Measurements from ENCODE around the gene SDHC.
A peak's percentile ranks its signal among the peaks of the same experiment; 100 is the strongest.

Gene SDHC, protein sequence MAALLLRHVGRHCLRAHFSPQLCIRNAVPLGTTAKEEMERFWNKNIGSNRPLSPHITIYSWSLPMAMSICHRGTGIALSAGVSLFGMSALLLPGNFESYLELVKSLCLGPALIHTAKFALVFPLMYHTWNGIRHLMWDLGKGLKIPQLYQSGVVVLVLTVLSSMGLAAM

DNA sequence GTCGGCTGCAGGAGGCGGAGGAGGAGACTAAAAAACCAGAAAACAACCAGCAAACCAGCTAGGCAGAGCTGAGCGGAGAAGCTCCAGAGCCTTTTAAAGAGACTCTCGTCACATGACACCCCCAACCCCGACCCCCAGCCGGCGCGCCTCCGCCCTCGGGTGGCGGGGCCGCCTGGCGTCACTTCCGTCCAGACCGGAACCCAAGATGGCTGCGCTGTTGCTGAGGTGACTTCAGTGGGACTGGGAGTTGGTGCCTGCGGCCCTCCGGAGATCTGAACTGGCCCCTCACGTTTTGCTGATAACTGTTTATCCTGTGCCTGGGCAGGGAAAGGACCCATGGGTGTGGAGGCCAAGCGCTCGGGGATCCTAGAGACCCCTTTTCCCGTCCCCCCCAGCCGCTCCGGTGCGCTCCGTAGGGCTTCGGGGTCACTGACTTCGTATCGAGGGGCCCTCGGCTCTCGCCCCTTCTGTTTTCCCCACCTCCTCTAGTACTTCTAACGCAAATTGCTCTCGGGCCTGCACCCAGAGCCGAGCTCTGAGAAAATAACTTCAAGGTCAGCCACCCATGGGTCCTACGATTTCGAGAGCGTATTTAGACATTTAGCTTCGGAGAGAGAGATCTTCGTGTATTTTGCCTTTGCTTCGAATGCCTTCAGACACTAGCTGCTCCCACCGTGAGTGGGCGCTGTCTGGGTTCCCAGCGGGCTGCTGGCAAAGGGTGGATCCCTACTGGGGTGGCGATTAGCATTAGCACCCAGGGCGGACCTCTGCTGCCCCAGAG, at the start of gene SDHC:
Gene SDHC (plus strand): TSS at position 181 of the 781 bp plus-strand sequence. CDS start 25 bp downstream, at position 206.
- peak; percentile 91 for DNase-seq

DNA sequence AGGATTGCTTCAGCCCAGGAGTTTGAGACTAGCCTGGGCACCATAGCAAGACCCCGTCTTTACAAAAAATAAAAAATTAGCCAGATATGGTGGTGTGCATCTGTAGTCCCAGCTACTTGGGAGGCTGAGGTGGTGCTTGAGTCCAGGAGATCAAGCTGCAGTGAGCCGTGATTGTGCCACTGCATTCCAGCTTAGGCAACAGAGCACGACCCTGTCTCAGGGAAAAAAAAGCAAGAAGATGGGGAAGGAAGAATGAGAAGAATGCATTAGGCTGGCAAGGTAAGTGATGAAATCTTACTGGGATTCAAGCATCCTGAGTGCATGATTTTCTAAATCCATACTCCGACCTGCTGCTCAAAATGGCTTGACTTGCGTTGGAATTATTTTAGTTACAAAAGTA, 48.9 kb upstream of the SDHC start:
- DNase-seq, result no peak

DNA sequence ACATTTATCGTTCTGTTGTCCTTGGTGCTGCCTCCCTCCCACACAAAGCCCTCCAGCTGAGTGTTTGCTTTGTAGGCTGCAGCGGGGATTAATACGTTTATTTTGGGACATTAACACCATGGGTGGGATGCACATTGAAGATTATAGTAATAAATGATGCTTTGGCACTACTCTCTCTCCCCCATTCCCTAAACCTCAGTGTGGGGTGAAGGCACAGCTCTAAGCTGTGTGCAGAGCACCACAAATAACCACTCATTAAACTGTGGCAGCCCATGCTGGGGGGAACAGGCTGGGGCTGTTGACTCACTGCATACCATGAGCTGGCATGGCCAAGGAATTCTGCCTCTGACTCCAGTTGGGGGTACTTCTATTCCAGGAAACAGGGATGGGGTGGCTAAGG, 48.0 kb upstream of the SDHC start:
- no peak for DNase-seq

DNA sequence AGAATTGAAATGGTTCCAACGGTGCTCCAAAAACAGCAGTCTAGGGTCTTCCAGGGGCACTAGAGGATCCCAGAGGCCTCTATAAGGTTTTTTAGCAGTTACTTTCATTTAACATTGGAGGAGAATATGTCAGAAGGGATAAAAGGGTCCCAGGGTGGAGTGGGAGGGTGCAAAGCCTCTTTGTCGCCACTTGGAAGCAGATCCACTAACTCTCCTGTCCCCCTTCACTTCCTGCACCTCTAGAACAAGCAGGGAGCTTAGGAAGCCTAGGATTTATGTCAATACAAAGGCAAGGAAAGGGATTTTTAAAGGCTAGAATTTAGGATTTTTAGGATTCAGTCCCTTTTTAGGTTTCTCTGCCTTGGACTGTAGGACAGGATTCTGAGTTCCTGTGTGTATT, 47.3 kb upstream of the SDHC start:
- DNase-seq, result no peak

DNA sequence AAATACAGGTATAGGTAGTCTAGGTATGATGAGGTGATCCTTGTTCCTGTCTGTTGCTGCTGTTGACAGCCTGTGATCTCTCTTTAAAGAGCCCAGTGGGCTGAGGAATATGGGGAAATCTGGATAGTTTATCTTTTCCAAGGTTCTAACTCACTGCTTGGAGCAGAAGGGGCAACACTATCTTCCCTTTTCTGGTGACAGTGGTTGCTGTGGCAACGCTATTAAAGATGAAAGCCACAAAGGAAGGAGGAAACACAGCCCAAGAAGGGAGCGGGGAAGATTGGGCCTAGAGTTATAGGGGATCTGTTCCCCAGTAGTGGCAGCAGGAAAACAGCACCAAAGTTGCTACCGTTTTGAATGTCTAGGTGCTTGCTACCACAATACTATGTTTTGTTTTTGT, 46.9 kb upstream of the SDHC start:
- DNase-seq, result no peak

DNA sequence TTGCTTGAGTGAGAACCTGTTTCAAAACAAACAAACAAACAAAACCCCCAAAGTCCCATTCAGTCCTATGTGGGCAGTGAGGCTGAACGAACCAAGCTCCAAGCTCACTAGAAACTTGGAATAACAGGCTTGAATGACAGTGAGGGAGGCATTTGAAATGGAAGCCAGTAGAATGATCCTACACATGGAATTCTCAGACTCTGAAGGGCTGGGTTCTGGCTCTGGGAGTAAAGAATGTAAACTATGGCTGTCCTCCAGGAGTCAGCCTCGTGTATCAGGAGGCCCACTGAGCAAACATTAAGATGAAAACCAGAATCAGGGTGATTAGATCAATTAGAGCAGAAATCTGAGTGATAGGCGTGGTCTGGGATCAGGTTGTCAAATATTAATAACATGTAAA, 40.8 kb upstream of the SDHC start:
- DNase-seq, result no peak

DNA sequence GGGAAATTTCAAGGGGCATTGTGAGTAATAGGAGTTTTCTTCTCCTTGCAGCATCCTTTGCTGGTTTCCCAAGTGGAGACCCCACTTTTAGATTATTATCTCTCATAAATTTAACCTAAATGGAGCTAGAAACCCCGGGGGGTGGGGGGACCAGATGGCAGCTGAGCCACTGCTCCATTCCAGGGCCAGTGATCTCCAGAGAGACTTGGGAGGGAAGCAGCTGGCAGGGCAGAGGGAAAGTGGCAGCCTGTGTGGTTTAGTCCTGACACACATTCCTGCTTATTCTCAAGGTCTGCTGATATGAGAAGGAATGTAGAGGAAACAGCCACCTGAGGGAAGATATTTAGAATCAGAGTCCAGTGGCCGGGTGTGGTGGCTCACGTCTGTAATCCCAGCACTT, 39.3 kb upstream of the SDHC start:
- DNase-seq, result no peak

DNA sequence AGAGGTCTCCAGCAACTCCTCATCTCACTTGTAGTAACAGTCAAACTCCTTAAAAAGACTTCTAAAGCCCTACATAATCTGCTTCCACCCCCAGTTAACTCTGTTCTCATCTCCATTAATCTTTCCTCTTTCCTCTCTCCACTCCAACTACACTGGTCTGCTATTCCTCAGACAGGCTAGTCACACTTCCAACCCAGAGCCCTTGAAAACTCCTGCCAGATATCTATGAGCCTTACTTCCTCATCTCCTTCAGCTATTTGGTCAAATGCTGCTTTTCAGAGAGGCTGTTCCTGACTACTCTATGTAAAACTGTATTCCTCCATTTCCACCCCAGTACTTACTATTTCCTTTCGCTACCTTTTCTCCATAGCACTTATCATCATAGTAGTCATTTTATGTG, 31.2 kb upstream of the SDHC start:
- no peak for DNase-seq

DNA sequence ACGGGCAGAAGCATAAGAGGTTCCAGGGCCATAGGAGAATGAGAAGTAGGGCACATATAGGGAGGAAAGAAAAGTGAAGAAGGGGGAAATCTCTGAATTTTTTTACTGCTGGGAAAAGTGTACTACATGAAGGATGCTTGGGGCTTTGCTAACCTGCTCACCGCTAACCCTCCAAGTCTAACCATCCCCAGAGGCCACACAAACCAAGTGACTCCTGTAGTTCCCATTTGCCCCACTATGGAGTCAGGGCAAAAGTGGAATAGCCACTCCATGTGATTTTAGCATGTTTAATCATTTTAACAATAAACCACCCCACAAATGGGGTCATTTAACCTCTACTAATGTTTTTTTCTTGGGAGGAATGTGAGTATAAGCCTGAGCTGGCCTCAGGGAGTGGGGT, 29.1 kb upstream of the SDHC start:
- no peak for DNase-seq

DNA sequence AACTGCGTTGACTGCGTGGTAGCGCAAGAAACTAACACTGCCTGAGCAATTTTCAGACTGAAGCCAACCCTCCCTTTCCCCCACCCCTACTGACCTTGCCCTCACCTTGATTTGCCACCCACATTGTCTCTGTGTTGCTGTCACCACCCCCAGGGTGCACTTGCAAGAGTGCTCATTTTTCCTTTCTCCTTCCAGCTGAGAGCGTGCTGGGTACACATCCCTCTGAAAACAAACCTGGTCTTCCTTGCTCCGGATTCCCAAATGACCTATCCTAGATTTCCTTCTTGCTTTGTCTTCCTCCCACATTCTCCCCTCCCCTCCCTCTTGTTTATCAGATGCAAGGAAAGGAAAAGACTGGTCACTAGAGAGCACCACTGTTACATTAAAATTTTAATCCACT, 28.7 kb upstream of the SDHC start:
- no peak for DNase-seq

DNA sequence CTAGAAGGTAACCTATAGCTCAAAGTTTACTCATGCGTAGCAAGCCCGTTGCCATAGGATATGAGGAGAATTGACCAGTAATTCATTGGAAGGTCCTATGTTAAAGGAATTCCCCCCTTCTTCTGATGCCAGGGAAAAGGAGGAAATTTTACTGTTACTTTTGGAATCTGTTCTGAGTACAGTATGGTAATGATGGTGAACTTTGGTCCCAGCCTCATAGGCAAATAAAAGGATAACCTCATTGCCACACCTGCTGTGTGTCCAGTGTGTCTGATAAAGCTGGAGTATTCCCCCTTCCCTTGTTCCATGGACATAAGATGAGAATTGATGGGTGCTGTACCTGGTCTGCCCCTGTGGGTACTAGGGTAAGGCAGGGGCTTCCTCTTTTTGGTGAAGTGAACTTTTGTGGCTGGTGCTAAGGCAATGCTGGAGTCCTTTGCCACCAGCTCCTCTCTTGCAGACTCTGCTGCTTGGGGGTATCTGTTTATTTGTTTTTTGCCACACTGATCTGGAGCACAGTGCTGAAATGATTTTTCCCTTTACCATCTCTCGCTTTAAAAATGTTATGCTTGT, 26.6 kb upstream of the SDHC start:
- no peak for DNase-seq

DNA sequence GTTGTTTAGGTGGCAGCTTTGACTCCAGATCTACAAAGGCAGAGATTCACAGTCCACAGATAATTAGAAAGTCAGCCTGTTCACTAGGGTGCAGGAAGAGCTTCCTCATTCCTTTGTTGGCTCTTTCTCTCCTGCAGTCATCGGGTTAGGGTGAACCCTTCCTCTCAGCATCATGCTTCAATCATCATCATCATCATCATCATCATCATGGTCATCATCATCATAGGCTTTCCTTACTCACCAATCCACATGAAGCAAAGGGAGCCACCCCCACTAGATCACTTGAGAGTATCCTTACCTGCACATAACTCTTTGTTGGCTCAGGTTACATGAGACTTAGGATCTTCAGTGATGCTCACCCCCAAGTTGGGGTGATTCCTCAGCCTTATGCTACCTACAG, 23.4 kb upstream of the SDHC start:
- DNase-seq, result no peak

DNA sequence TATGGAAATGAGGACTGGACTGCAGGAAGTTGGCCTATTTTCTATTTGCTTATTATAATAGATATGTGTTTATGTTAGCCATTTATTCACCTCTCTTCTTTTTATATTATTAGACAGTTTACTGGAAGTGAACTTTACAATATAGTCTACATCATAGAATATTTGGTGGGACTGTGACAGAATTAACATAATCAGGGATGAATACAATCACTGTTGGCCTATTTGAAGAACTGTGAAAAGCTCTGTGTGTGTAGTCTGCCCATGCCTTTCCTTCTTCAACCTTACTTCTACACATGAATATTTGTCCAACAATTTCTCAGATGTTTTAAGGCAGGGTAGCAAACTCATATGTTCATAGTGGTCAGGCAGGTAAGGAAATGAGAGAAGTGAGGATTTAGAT, 16.8 kb upstream of the SDHC start:
- DNase-seq, result no peak

DNA sequence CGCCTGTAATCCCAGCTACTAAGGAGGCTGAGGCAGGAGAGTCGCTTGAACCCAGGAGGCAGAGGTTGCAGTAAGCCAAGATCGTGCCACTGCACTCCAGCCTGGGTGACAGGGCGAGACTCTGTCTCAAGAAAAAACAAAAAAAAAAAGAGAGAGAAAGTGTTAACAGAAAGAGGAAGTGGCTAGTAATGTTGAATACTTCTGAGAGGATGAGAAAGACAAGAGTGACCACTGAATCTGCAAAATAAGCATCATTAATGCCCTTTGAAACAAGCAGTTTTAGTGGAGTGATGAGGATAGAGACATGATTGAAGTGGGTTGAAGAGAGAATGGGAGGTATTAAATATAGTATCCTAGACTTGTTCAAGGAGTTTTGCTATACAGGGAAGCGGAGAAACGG, 16.1 kb upstream of the SDHC start:
- DNase-seq, result no peak

DNA sequence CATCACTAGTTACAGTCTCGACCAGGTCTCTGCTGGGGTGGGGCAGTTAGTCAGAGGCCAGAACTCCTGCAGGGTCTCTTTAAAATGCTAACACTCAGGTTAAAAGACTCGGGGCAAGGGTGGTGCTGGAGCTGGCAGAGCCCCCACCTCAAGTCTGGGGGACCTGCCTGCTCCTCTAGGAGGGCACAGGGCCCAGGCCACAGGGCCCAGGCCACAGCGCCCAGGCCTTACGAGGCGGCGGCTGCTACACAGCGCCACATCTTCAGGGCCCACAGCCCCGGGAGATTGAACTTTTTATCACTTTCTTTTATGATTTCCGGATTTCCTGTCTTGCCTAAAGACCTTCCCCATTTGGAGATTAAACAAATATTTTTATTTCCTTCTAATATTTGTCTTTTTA, 14.8 kb upstream of the SDHC start:
- DNase-seq, result no peak

DNA sequence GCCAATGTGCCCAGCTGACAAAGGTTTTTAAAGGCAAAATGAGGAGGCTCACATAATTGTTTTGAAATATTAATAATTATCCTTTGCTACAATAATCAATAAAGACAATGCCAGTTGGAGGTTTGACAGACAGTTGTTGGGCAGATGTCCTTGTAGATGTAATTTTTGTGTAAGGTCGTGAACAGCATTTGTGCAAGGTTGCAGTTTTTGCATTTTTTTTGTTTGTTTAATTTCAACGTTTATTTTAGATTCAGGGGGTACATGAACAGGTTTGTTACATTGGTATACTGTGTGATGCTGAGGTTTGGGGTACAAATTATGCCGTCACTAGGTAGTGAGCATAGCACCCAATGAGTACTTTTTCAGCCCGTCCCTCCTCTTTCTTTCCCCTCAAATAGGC, 13.7 kb upstream of the SDHC start:
- DNase-seq, result no peak

DNA sequence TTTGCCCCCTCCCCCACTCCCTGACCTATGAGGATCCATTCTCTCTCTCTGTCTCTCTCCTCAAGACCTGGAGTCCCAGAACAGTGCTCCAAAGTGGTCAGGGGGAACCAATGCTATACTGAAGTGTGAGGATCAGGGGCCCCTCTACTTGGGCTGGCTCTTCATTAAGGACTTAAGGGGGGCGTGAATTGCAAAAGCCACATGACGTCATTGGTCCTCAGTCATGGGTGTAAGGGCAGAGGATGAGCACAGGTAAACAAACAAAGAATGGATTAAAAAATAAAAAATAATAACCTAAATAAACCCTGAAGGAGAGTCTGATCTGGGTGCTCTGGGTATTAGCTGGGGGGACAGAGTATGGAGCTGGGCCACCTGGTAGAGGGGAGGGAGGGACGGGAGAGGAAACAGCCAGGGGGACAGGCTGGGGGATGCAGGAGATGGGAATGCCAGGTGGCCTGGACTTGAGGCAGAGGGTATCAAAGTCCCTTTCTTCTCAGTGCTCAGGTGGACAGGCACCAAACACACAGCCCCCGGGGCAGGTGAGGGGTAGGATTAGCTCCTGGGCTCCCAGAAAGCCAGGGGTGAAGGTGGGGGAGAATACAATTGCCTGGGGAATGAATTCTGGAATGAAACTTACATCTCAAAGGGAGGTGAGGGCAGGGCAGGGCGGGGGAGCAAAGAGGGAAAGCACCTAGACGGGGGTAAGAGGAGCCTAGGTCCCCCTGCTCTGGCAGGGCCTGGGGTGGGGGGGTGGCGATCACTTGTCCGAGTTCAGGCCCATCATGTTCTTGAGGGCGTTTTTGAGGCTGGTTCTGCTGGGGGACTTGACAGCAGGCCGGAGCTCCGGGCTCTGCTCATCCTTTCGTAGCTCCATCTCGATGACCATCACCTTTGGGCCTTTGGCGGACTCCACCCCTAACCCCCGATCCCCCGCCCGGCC, 9.0 kb upstream of the SDHC start:
- DNase-seq, result no peak

DNA sequence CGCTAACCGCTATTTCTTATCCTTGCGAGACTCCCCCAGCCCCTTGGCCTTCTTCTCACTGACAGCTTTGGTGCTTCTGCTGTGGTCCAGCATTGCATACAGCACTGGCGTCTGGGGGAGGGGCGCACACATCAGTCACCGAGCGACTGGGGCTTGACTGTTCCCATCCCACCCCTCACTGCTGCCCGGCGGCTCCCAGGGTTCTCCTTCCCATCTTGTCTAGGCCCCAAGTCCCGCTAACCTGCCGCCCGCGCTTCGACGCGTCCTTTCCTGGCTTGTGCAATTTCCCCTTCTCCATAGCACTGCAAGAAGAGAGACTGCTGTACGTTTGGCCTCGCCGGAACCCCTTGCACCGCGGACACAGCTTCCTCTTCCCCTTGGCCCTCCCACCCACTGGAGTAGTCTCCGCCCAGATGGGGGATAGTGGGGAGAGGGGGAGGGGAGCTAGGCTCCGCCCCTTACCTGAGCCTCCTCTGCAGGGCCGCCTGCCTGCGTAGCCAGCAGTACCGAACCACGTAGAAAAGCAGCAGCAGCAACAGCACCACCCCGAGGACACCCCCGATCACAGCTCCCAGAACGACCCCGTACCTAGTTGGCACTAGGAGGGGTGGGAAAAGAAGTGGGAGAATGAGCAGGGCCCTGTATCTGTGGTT, 8.2 kb upstream of the SDHC start:
- DNase-seq, result peak; percentile 94

DNA sequence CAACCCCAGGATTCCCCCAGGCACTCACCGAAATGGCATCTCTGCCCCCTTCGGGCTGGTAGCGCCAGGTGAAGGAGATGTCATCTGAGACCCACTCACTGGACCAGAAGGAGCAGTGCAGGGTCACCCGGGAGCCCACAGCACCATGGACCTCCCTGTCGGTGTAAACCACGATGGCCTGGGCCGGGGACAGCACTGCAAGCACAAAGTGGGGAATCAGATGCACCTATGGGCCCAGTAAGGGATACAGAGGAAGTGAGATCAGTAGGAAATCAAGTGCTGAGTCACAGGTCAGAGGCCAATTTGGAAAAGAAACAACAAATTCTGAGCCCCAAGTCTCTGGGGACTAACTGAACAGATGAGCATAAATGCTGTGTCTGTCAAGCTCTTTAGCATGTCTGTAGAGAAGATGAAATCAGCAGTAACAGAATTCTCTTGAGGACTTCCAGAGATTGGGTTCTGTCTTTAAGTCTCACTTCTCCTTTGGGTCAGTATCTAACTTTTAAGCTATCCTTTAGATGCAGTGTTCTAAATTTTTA, 6.9 kb upstream of the SDHC start:
- peak; percentile 9 for DNase-seq

DNA sequence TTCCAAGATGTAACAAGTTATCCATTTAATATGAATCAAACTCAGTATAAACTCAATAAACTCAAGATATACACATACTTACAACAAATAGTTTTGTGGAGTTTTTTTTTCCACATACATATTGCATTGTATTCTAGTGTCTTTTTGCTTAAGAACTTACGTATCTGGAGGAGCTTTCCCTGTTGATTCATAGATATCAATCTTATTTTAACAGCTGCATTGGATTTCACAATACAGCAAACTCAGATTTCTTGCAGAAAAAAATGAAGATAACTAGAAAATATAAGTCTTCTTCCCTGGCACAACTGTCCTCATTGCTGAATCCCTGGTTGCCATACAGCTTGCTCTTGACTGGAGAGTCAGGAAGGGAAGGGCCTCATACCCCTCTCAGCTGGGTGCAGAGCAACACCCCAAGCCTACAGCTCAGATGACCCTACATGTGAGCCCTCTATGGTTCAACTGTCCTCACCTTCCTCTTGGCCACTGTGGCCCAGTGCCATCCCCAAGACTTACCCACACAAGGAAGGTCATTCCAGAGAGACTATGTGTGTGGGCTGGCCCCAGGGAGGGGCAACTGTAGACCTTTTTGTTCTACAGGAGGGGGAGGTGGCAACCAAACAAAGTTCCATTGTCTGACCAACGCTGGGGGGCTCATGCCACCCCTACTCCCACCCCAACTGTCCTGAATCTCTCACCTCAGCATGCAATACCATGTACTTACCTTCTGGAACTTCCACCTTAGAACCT, 6.1 kb upstream of the SDHC start:
- DNase-seq, result no peak

DNA sequence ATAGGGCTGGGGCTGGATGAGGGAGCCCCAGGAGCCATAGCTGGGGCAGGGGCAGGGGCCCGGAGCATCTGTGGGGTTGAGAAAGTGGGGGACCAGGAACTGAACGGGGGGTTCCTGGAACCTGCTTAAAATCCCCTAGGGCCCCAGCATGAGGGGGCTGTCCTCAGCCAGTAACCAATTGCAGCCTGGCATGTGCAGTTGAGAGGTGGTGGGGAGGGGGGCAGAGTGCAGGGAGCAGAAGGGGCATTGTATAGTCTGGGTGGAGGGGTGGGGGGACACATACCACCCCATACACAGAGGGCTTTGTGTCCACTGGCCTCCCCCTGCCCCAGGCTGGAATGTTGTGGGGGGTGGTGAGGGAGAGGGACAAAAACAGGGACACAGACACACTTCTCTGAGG, 4.3 kb upstream of the SDHC start, which contains the start of gene MPZ:
Gene MPZ (minus strand): TSS at position 101 of the 400 bp plus-strand sequence. CDS start 63 bp downstream, at position 38.
- DNase-seq, result no peak
